HG02642 (cell line): ENCODE data around the gene LRRC53.

ENCODE experiments used
- ATAC-seq: cut with Tn5 transposase; IDR thresholded peaks from one replicate; pipeline ENCODE4 v1.9.1; 2021; ENCODE audit warnings: mild to moderate bottlenecking; ENCODE audit not compliant: unreplicated experiment, poor library complexity

The LRRC53 gene

GRCh38 chr1:74453277-74453676, 59.1 kb downstream of the LRRC53 start:
- ATAC-seq, result no peak

- no peak for ATAC-seq
Observed at GRCh38 chr1:74452035-74452434, 60.4 kb downstream of the LRRC53 start.

GRCh38 chr1:74437035-74437434, 75.4 kb downstream of the LRRC53 start:
- ATAC-seq, result no peak

- ATAC-seq, result no peak
Observed at GRCh38 chr1:74436078-74436477, 76.3 kb downstream of the LRRC53 start.

- no peak for ATAC-seq
Observed at GRCh38 chr1:74434321-74434720, 78.1 kb downstream of the LRRC53 start.

GRCh38 chr1:74432325-74432724, 80.1 kb downstream of the LRRC53 start:
- ATAC-seq, result no peak

GRCh38 chr1:74431531-74431930, 80.9 kb downstream of the LRRC53 start:
- ATAC-seq, result no peak

- ATAC-seq, result no peak
Observed at GRCh38 chr1:74430342-74430934, 82.0 kb downstream of the LRRC53 start.

- ATAC-seq, result no peak
Observed at GRCh38 chr1:74429580-74429979, 82.8 kb downstream of the LRRC53 start.

- ATAC-seq, result no peak
Observed at GRCh38 chr1:74427681-74428080, 84.7 kb downstream of the LRRC53 start.

- ATAC-seq, result no peak
Observed at GRCh38 chr1:74426208-74426937, 86.0 kb downstream of the LRRC53 start.

GRCh38 chr1:74425676-74426075, 86.7 kb downstream of the LRRC53 start:
- no peak for ATAC-seq

- ATAC-seq, result no peak
Observed at GRCh38 chr1:74423471-74423870, 88.9 kb downstream of the LRRC53 start.

- no peak for ATAC-seq
Observed at GRCh38 chr1:74422421-74423292, 89.8 kb downstream of the LRRC53 start.

GRCh38 chr1:74420467-74420866, 91.9 kb downstream of the LRRC53 start:
- ATAC-seq, result no peak
